ENCODE data around the gene ANKS1B.

DNA sequence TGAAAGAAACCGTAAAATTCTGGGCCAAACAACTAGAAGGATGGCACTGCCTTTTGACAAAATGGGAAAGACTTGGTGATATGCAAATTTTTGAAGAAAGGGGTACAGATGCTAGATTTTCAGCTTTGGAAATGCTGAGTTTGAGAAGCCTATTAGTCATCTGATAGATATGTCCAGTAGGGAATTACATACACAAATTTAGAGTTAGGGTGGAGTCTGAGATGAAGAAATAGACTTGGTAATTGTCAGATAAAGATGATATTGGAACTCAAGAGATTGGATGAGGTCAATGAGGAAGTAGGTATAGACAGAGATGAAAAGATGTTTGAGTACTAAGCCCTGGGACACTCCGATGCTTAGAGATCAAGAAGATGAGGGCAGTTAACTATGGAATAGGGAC lies 184.1 kb downstream of the ANKS1B start:
- TF ChIP-seq CREB1 (IDR thresholded peaks at IDR 0.05; ENCODE audit: low read depth): no peak
- no peak for TF ChIP-seq YY1 (IDR thresholded peaks at IDR 0.05; ENCODE audit: low read depth)
- TF ChIP-seq, protein P1, sequence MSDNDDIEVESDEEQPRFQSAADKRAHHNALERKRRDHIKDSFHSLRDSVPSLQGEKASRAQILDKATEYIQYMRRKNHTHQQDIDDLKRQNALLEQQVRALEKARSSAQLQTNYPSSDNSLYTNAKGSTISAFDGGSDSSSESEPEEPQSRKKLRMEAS (IDR thresholded peaks at IDR 0.05): no peak
- no peak for TF ChIP-seq RAD21 (IDR thresholded peaks at IDR 0.05; ENCODE audit: low read depth)
- TF ChIP-seq EP300 (IDR thresholded peaks at IDR 0.05; ENCODE audit: borderline replicate concordance): no peak
- TF ChIP-seq, protein P2, sequence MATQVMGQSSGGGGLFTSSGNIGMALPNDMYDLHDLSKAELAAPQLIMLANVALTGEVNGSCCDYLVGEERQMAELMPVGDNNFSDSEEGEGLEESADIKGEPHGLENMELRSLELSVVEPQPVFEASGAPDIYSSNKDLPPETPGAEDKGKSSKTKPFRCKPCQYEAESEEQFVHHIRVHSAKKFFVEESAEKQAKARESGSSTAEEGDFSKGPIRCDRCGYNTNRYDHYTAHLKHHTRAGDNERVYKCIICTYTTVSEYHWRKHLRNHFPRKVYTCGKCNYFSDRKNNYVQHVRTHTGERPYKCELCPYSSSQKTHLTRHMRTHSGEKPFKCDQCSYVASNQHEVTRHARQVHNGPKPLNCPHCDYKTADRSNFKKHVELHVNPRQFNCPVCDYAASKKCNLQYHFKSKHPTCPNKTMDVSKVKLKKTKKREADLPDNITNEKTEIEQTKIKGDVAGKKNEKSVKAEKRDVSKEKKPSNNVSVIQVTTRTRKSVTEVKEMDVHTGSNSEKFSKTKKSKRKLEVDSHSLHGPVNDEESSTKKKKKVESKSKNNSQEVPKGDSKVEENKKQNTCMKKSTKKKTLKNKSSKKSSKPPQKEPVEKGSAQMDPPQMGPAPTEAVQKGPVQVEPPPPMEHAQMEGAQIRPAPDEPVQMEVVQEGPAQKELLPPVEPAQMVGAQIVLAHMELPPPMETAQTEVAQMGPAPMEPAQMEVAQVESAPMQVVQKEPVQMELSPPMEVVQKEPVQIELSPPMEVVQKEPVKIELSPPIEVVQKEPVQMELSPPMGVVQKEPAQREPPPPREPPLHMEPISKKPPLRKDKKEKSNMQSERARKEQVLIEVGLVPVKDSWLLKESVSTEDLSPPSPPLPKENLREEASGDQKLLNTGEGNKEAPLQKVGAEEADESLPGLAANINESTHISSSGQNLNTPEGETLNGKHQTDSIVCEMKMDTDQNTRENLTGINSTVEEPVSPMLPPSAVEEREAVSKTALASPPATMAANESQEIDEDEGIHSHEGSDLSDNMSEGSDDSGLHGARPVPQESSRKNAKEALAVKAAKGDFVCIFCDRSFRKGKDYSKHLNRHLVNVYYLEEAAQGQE (IDR thresholded peaks at IDR 0.05; ENCODE audit: low read depth): no peak
- no peak for TF ChIP-seq FOXM1 (IDR thresholded peaks at IDR 0.05; ENCODE audit: borderline replicate concordance, low read depth)
- TF ChIP-seq, protein P3, sequence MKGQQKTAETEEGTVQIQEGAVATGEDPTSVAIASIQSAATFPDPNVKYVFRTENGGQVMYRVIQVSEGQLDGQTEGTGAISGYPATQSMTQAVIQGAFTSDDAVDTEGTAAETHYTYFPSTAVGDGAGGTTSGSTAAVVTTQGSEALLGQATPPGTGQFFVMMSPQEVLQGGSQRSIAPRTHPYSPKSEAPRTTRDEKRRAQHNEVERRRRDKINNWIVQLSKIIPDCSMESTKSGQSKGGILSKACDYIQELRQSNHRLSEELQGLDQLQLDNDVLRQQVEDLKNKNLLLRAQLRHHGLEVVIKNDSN (IDR thresholded peaks at IDR 0.05): no peak
- TF ChIP-seq CEBPB (IDR thresholded peaks at IDR 0.05): no peak
- TF ChIP-seq TAF1 (IDR thresholded peaks at IDR 0.05; ENCODE audit: low read depth): no peak
- no peak for TF ChIP-seq TCF12 (IDR thresholded peaks at IDR 0.05; ENCODE audit: low read depth)
